GM21717 (cell line): ENCODE results near the gene KRT14.

Source experiments
- ATAC-seq: cut with Tn5 transposase; IDR thresholded peaks from one replicate; pipeline ENCODE4 v1.9.1; 2021; ENCODE audit warnings: mild to moderate bottlenecking, moderate library complexity; ENCODE audit not compliant: unreplicated experiment

The KRT14 gene

DNA sequence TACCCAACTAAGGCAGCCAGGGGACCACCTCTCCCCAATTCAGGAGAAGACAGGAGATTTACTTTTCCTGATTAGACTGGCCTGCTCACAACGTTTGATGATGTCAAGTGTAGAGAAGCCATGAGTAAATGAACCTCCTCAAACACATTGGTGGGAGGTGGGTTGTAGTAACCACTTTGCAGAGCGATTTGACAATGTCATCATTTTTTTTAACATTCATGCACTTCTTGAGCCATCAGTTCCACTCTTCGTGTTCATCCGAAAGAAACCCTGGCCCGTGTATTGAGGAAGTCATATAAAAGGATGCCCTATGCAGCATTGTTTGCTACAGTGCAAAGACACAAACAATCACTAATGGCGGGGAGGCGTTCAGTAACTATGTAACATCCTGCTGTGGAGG lies 53.1 kb downstream of the KRT14 start:
- no peak for ATAC-seq

- ATAC-seq = no peak
Observed at GRCh38 chr17:41532947-41533570, 53.6 kb downstream of the KRT14 start.
